BE2C (cell line): ENCODE measurements around the gene RGSL1.

Experiments used
- DNase-seq: peaks from one replicate; pipeline ENCODE4 v3.0.0-alpha.2; 2020
- H3K27me3 ChIP-seq: fragments of 250-450 bp; sonication (Bioruptor Pico); 2 replicates; pipeline ENCODE4 v1.5.1; 2020; ENCODE audit warnings: mild to moderate bottlenecking
- H3K36me3 ChIP-seq: fragments of 250-450 bp; sonication (Bioruptor Pico); 2 replicates; pipeline ENCODE4 v1.5.1; 2020; ENCODE audit warnings: mild to moderate bottlenecking
- H3K4me1 ChIP-seq: fragments of 250-450 bp; sonication (Bioruptor Pico); 2 replicates; pipeline ENCODE4 v1.5.1; 2020
- H3K4me3 ChIP-seq: 2 replicates; pipeline ENCODE4 v1.5.1; 2011; ENCODE audit warnings: low read depth, low read length
- H3K9me3 ChIP-seq: fragments of 250-450 bp; sonication (Bioruptor Pico); 2 replicates; pipeline ENCODE4 v1.5.1; 2020
- TF ChIP-seq, protein P1 (sequence below): IDR thresholded peaks from 2 replicates; pipeline ENCODE4 v1.5.1; 2012; ENCODE audit warnings: mild to moderate bottlenecking, low read depth, low read length

Gene RGSL1

GRCh38 chr1:182478238-182478637 is 28.3 kb downstream of the RGSL1 start:
- no peak for DNase-seq
- Histone ChIP-seq H3K4me1 (no peaks in the 10 kb centered on the region), H3K27me3 (peaks cover 11% of the 10 kb centered on the region), H3K9me3 (no peaks in the 10 kb centered on the region), H3K36me3 (no peaks in the 10 kb centered on the region), H3K4me3 (no peak overlapping the region)
- TF ChIP-seq, protein P1, sequence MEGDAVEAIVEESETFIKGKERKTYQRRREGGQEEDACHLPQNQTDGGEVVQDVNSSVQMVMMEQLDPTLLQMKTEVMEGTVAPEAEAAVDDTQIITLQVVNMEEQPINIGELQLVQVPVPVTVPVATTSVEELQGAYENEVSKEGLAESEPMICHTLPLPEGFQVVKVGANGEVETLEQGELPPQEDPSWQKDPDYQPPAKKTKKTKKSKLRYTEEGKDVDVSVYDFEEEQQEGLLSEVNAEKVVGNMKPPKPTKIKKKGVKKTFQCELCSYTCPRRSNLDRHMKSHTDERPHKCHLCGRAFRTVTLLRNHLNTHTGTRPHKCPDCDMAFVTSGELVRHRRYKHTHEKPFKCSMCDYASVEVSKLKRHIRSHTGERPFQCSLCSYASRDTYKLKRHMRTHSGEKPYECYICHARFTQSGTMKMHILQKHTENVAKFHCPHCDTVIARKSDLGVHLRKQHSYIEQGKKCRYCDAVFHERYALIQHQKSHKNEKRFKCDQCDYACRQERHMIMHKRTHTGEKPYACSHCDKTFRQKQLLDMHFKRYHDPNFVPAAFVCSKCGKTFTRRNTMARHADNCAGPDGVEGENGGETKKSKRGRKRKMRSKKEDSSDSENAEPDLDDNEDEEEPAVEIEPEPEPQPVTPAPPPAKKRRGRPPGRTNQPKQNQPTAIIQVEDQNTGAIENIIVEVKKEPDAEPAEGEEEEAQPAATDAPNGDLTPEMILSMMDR = no peak

GRCh38 chr1:182484067-182484466 is 34.1 kb downstream of the RGSL1 start:
- Histone ChIP-seq H3K27me3 (peaks cover 8% of the 10 kb centered on the region; the same call in 1 of the 2 replicates), H3K36me3 (no peaks in the 10 kb centered on the region), H3K9me3 (no peaks in the 10 kb centered on the region), H3K4me1 (no peaks in the 10 kb centered on the region), H3K4me3 (no peak overlapping the region)
- TF ChIP-seq, protein P1 = no peak
- DNase-seq = no peak

GRCh38 chr1:182484531-182485257 is 34.7 kb downstream of the RGSL1 start:
- TF ChIP-seq, protein P1 = peak; percentile 52
- peak; percentile 28 for DNase-seq
- Histone ChIP-seq H3K9me3 (no peaks in the 10 kb centered on the region), H3K27me3 (peaks cover 12% of the 10 kb centered on the region; the same call in 1 of the 2 replicates), H3K36me3 (no peaks in the 10 kb centered on the region), H3K4me1 (no peaks in the 10 kb centered on the region), H3K4me3 (no peak overlapping the region)

DNA sequence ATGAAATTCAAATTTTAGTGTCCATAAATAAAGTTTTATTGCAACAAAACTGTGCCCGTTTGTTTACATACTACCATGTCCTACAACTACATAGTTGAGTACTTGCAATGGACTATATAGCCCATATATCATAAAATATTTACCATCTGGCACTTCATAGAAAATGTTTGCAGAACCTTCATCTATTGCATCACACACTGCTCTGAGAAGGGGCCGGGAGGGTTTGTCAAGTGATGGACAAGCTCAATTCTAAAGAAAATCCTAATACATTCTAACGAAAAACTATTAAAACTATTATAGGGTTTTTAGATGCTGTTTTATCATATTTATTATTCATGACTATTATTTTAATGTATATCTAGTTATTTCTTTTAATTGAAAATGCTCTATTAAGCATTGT is 35.9 kb downstream of the RGSL1 start:
- H3K36me3 ChIP-seq = no peaks in the 10 kb centered on the region
- H3K9me3 ChIP-seq = no peaks in the 10 kb centered on the region
- no peak overlapping the region for H3K4me3 ChIP-seq
- no peak for DNase-seq
- H3K27me3 ChIP-seq = peaks cover 12% of the 10 kb centered on the region; the same call in 1 of the 2 replicates
- TF ChIP-seq, protein P1 = no peak
- H3K4me1 ChIP-seq = no peaks in the 10 kb centered on the region

DNA sequence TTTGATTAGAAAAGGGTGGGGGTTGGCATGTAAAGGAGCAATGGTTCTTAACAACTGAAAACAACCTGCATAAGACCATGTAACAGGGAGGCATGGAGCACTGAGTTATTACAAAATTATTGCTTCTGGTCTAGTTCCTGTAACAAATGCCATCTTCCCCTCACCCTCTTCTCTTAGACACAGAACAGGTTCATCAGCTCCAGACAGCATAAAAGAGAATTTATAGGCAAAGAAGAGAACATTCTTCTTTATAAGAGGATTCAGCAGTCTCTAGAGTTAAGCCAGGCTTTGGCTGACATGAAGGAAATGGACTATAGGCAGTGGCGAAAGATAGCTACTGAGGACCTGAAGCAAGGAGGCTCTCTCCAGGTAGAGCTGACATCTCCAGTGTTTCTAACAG is 38.9 kb downstream of the RGSL1 start:
- H3K9me3 ChIP-seq = no peaks in the 10 kb centered on the region
- no peak for DNase-seq
- H3K27me3 ChIP-seq = peaks cover 20% of the 10 kb centered on the region; the same call in 1 of the 2 replicates
- TF ChIP-seq, protein P1 = no peak
- no peaks in the 10 kb centered on the region for H3K4me1 ChIP-seq
- no peak overlapping the region for H3K4me3 ChIP-seq
- no peaks in the 10 kb centered on the region for H3K36me3 ChIP-seq

DNA sequence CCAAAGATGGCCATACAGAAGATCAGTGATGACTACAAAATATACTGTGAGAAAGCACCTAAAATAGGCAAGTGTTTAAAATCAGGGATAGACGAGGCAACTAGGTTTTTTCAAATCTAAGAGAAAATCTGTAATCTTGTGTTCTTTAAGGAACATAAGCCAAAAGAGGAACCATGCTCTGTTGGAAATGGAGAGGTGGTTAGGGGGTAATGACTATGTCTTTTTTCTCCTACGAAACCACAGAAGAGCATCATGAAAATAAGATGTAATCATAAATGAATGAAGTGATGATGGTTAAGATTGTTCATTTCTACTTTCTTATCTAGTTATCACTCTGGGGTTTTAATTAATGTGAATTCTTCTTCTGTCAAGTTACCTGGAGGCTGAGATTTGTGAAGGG is 43.1 kb downstream of the RGSL1 start:
- H3K4me1 ChIP-seq = no peaks in the 10 kb centered on the region
- TF ChIP-seq, protein P1 = no peak
- DNase-seq = no peak

More for the DNA sequence above, 43.1 kb downstream of the RGSL1 start:
- Histone ChIP-seq H3K36me3 (no peaks in the 10 kb centered on the region), H3K27me3 (peaks cover 20% of the 10 kb centered on the region; the same call in 1 of the 2 replicates), H3K4me3 (no peak overlapping the region), H3K9me3 (no peaks in the 10 kb centered on the region)
